Activated T-cell treated with anti-CD3 and anti-CD28 coated beads for 24 hours (primary cell): ENCODE data around the gene CFAP65.

Source experiments
- DNase-seq: peaks from one replicate; pipeline ENCODE4 v3.0.0-alpha.2; 2020; ENCODE audit warnings: low read depth

The CFAP65 gene

DNA sequence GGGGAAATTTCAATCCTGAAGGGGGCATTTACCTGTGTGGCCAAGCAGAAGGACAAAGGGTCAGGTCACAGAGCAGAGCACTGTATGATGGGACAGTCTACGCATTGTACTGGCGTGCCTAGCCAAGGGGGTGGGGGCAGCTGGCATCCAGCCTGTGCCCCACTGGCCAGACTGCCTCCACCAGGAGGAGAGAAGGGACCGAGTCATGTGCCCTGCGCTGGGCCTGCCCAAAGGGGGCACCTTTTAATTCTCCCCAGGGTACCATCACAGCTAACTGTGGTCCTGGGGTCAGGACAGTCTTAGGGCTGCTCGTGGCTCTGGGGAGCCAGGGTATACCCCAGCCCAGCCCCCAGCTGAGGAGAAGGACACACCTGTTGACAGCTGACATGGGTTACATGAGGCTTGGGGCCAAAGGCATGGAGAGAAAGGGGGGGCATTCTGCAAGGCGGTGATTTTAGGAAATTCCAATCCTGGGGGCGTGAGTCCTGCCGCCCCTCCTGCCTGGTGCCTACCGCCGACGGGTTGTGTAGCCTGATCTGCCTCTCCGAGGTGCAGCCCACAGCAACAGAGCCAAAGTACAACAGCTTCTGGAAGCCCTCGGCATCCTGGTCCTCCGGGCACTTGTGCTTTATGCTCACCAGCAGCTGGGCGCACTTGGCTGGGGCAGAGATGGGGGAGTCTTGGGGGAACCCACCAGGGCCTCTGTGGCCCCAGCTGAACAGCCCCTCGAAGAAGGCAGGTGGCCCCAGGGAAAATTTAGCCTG is 11.0 kb downstream of the CFAP65 start:
- no peak for DNase-seq

DNA sequence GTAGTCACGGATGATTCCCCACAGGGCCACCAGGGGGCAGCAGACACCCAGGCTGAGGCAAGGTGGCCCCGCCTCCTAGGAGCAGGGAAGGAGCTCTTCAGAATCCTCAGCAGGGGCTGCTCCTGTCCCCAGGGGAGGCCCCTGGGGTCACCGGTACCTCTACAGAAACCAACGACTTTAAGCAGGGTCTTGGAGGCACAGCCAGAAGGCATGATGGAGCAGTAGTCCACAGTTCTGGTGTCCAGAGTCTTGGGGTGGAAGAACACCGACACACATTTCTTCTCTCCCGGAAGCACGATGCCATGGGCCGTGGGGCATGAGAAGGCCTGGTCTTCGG is 11.5 kb downstream of the CFAP65 start:
- DNase-seq: peak; percentile 69

DNA sequence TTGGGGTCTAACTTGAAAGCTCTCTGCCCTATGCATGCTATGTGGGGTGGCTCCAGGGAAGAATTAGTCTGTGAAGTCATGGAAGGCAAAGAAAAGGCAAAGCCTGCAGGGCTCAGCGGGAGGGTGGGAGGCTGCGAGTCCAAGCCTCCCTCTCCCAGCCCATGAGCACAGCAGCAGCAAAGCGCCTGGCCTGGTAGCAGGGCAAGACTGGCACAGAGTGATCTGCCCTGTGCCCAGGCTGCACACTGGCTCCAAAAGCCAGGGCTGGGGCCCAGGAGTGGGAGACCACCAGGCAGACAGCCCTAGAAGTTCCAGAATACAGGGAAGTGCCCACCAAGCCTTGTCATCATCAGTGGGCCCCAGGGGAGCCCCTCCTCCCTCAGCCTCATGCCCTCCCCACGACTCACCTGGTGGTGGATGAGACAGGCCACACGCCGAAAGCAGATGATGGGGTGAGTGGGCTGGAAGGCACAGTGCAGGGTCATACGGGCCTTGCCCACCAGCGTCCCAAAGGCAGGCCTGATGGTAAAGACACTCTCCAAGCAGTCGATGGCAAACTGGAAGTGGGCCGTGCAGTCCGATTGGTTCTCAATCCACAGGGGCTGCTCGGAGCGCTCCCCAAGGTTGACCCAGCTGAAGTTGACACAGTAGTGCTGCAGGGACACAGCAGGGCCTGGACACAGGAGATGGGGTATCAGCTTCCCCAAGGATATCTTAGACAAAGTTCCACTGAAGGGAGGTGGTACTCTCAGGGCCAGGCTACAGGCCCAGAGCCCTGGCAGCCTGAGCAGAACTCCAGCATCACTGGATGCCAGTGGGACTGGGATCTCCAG is 12.1 kb downstream of the CFAP65 start:
- no peak for DNase-seq

DNA sequence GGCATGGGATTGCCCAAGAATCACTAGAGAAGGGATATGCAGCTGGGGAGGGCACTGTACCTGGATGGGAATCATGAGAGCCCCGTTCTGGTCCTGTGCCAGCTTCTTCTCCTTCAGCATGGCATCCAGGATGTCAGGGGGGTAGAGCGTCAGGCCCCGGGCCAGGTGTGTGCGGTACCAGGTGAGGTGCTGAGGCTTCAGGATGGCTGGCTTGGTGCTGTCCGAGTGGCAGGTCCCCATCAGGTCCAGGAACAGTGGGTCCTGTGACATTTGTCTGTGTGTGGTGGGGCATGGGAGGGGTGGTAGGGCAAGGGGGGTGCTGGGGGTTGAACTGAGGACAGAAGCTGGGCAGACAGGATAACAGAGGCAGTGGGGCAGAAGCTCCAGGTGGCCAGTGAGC is 13.2 kb downstream of the CFAP65 start:
- no peak for DNase-seq

DNA sequence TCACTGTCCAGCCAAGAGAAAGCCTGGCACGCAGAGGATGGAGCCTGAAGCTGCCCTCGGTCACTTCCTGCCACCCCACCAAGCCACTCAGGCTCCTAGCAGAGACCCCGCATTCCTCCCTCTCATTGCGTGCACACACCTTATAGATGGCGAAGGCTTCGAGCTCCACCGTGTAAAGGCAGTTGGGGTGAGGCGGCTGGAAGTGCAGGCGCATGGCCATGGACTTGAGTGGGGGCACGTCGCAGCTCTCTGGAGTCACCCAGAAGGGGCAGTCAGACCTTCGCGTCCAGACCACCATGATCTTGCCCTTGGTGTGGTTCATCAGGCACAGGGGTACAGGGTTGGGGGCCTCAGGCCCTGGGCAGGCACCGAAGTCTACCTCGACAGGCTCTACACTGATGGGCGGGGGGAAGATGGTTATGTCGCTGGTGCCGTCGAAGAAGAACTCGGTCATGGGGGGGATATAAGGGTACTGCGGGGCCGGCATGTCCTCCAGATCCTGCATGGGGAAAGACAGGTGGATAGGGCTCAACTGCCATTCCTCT is 13.7 kb downstream of the CFAP65 start:
- DNase-seq: no peak

DNA sequence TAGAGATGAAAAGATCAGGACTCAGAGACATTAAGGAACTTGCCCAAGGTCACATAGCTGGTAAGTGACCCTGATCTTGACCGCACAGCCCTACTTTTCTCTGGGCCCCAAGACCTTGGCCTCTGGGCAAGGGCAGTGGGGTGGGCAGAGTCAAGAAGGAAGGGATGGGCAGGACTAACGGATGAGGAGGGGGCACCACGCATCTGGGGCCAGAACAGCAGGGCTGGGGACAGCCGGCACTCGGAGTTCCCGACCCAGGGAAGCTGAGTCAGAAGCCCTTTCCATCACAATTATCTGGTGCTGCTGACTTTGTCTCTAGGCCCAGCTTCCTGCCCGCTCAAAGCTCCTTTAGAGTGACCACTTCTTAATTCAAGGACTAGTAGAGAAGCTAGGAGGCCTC is 14.4 kb downstream of the CFAP65 start:
- no peak for DNase-seq

DNA sequence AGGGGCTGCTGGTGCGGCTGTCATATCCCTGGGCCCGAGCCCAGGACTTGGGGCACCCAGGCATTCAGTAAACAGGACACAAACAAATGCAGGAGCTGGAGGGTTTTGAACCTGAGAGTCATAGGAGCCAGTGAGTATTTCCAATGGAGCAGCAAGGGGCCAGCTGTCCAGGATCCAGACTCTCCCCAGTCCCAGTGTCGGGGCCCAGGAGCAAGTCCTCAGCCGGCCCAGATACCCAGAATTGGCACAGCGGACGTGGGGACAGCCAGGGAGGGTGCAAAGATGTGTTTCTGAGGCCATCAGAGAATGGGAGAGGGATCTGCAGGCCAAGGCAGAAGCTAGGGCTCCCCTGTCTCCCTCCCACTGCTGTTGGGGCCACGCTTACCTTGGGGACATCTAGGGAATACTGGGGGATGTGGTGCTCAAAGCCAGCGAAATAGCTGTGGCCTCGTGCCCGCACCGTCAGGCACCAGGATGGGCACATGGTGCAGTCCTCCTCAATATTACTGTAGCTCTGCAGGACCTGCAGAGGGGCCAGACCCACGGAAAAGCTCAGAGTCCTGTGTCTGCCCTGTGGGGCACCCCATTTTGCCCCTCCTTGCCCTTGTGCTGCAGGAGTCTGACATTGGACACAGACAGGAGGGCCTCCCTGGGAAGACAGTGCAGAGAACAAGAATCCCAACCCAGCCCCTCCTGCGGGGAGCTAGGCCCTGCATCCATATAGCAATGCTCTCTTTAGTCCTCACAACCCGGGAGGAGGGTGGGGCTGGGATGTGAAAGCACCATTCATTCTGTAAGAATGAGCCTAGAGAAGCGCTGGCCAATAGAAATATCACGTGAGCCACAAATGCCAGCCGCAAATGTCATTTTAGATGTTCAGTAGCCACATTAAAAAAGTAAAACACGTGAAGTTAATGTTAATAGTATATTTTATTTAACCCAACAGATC is 15.4 kb downstream of the CFAP65 start:
- DNase-seq: no peak

DNA sequence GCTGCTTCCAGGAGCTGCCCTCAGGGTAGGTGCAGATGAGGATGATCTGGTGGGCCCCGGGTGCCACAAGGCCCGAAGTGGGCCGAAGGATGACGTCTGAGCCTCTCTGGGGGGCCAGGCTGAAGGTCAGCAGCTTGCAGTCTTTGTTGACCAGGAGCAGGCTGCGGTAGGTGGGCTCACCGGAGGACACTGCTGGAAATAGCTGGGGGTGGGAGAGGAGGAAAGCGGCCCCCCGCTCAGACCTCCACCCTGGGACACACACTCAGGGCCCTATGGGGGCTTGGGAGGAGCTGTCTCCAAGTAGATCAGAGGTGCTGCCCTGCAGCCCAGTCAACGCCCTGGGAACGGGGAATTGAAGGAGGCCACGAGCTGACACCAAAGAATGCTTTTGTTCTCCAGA is 17.3 kb downstream of the CFAP65 start:
- no peak for DNase-seq

DNA sequence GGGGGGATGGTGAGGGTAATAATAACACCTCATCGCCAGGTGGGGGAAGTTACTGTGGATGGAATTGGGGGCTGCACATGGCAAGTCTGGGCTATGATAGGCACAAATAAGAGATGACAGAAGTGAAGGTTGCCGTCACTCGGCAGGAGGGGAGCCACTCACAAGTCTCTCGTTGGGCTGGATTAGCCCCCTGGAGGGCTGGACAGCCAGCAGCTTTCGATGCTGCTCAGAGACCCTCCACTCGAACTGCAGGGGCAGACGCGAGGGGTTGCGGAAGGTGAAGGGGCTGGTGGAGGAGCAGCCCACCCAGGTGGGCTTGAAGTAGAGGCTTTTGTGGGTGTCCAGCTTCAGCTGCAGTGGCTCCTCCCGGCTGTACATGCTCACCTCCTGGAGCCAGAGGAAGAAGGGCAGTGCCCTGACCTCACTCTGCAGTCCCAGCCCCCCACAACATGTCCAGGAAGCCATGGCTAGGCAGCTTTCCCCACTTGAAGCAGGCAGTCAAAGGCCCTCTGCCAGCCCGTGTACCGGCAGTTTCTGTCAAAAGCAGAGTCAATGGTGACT is 18.2 kb downstream of the CFAP65 start:
- no peak for DNase-seq

DNA sequence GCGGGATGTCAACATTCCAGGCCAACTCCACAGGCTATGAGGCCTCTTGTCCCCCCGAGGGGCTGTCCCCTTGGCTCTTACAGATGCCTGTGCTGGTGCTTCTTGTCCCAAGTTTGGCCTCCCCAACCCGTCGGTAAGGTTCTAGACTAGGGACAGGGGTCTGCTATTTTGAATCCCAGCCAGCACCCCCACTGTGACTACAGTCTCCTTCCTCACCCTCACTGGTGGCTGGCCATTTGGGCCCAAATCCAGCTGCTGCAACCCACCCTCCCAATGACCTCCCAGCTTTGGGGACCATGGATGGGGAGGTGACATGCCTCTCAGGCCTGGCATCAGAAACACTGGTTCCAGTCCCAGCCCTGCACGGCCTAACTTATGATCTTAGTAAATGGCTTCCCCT is 18.7 kb downstream of the CFAP65 start:
- DNase-seq: no peak

DNA sequence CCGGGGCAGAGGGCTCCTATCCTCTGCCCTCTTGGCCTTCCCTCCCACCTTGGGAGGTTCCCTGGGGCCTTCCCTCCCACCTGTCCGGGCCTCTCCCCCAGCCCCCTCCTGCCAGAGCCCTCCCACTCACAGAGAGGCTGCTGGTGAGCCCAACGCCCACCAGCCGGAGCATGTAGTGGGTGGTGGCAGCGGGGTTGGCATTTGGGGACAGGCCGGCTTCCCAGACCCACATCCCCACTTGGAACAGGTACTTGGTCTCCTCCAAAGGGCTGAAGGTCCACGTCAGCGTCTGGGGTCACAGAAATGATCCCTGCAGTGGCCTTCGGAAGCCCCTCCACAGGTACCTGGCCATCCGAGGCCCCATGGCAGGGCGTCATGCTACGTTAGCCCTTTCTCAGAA is 19.3 kb downstream of the CFAP65 start:
- DNase-seq: no peak

DNA sequence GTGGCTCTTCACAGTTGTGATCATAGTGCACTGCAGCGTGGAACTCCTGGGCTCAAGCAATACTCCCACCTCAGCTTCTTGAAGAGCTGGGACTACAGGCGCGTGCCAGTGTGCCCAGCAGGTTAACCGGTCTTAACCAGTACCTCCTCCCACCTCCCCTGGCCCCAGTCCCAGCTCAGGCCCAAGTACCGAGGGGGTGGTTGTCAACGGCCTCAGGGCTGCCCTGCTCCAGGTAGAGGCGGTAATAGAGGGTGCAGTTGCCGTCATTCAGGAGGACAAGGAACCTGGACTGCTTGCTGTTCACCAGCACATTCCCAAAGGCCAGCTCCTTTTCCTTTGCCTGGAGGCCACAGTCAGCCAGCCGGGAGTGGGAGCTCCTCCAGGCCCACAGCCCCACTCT is 19.7 kb downstream of the CFAP65 start:
- DNase-seq: no peak

DNA sequence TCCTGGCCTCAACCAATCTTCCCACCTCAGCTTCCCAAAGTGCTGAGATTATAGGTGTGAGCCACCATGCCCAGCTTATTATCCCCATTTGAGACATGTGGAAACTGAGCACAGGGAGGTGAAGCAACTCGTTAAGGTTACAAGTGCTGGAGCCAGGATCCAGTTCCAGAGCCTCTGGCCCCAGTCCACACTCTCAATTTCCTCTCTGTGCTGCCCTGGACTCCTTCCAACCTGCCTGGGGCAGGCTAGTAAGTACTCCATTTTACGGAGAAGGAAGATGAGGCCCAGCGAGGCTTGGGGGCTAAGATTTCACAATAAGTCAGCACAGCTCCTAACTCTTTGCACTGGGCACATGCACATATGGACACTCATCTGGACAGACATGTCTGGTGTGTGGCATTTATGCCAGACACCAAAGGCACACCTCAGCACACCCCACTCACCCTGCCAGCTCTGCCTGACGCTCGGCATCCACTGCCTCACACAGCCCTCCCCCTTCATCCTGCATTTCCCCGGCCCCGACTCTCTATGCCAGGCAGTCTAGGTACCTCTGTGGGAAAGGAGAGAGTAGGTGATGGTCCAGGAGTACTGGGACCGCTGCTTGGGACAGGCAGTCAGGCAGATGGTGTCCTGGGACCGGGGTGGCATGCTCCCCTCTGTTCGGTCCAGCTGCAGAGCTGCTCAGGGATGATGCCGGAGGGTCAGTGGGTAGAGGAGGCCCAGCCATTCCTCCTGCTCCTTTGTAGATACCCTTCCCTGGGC is 20.5 kb downstream of the CFAP65 start:
- DNase-seq: no peak

DNA sequence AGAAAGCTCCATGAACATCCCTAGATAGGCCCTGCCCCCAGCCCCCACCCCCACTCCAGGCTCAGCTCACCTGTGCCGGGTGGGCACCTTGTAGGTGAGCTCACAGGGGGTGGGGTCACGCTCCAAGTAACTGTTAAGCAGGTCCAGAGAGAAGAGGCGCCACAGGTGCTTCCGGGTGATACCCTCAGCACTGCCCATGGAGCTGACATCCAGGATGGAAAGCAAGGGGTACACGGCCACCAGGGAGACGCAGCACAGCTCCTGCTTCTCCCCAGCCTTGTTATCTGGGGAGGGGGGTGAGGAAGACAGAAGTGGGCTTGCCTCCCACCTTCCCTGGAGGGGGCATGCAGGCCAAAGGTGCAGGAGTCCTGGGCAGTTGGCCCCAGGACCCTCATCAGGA is 21.9 kb downstream of the CFAP65 start:
- no peak for DNase-seq

DNA sequence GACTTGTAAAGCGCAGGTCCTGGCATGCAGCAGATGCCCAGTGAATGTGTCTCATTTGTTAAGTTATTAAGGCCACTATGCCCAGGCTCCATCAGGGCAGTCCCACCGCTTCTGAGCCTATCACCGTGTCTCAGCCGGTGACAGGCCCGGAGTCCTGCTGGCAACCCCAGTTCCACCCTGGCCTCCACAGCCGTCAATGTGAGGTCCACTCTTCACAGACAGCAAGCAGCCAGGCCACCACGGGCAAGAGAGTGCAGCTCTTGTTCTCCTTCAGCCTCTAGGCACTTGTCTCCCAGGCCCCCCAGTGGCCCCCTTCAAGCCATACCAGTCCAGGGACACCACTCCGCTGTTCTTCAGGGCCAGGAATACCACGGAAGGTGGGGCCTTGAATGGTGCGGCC is 22.6 kb downstream of the CFAP65 start:
- no peak for DNase-seq

DNA sequence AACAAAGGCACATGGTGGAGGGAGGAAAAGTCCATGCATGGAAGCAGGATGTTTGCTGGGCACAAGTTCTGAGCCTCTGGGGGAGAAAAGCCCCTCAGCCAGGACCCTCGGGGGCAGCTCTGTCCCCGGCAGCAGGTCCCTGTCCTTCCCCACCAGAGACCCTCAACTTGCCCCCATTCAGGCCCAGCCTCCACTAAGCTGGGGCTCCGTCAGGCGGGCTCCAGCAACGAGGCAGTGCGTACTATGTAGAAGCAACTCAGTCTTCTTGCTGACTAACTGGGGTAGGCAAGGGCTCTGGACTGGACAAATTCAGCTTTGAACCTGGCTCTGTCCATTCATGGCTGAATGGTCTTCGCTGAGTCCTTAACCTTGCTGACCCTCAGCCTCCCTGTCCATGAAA is 23.0 kb downstream of the CFAP65 start:
- no peak for DNase-seq

DNA sequence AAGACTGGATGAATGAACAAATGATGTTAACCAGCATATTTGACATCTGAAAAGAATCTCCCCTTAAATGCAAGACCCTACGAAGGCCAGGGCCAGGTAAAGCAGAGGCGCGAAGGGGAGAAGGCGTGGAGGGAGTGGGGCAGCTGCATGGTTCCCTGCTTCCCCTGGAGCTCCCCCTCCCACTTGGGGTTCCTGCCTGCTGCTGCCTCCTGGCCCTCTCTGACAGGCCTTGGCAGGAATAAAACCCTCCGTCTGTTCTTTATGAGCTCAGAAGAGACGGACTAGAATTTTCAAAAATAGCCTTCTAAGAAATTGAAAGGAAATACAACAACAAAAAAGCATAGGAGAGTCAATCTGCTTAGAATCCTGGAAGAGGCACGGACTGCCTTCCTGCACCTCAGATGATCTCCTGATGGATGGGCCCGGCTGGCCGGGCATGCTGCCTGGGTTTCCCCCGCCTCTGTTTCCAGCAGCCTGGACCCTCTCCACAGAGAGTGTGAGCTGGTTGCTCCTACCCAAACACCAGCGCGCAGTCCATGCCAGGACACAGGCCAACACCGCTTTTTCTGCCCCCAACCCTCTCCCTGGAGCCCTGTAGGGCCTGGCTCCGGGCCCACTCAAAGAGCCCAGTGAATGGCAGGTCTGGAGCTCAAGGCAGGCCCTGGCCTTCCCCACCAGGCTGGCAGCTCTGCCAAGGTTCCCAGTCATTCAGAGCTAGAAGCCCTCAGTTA is 23.9 kb downstream of the CFAP65 start:
- DNase-seq: no peak

DNA sequence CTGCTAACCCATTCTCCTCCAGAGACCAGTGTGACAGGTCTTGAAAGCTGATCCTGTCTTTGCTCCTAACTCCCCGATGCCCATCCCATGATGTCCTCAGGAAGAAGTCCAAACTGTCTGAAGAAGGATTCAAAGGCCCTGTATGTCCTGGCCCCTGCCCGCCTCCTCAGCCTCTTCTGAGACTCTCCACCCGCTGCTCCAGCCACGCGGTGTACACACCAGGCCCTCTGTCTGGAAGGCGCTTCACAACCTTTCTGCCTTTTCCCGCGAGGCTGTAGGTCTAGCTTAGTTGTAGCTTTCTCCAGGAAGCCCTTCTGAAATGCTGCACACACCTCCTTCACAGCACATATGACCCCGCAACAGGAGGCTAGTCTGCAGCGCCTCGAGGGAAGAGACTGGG is 24.6 kb downstream of the CFAP65 start:
- no peak for DNase-seq

DNA sequence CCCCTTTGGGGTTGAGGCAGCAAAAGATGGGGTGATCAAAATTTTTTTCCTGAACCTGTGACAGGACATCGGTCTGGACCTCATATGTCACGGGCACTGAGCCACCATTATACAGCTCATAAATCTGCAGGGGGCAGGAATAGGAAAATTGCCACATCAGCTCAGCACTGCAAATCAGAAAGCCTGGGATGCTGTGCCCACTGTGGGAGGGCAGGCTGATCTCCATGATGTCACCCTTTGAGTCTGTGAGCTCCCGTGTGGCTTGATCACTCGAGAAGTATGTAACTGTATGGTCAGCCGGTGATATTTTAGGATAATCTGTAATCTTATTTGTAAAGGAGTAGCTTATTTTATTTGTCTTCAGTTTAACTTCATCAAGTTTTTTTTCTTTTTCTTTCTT is 30.4 kb downstream of the CFAP65 start:
- no peak for DNase-seq

DNA sequence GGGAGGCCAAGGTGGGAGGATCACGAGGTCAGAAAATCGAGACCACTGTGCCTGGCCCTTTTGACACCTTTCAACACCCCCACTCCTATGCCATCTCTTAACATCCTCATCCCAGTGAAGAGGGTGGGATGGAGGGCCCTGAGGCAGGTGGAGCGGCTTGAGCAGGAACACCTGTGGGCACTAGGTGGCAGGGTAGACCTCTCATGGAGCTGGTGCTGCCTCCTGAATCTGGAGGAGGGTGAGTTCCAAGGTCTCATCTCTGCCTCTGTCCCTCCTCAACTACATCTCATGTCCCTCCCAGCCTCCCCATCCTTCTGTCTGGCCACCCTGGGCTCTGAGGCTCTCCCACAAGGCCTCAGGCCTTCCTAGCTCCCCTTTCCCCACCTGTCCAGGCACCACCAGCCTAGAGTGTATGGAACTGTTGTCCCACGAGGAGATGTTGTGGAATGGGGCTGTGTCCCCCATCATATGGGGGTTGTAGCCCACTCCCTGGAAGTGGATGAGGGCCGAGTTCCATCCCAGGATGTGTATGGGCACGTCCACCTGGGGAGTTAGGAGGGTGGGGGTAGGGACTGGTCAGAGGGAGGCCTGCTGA is 31.1 kb downstream of the CFAP65 start:
- DNase-seq: no peak
